Upper lobe of left lung (tissue), 6 donors: ENCODE measurements around the gene MBP. TPM values are rescaled to one million over a fixed set of nuclear protein-coding genes. Genes with fewer than 3 reads are reported as not detected.
"Not testable (repeated sequence)": the region's sequence is repeated elsewhere in the genome, so short reads cannot be mapped to it uniquely, and the experiment has no call there.

ENCODE experiments used
- ATAC-seq, 2 donors: fragments of 200-7000 bp; cut with Tn5 transposase; one replicate each; pipeline ENCODE4 v1.9.1; 2022; ENCODE audit warnings: mild to moderate bottlenecking in 2 of 2, moderate library complexity in 2 of 2; ENCODE audit not compliant: low FRiP score in 2 of 2
- DNase-seq, 2 donors: peaks; one replicate each; pipeline ENCODE4 v3.0.0-alpha.2; 2019 to 2020
- H3K27ac ChIP-seq, 4 donors: fragments of 200-600 bp; sonication (generic); one replicate each; pipeline ENCODE4 v1.5.1; 2016 to 2019
- H3K27me3 ChIP-seq, 4 donors: fragments of 200-600 bp; sonication (generic); one replicate each; pipeline ENCODE4 v1.5.1; 2017 to 2019
- H3K36me3 ChIP-seq, 4 donors: fragments of 200-600 bp; sonication (generic); one replicate each; pipeline ENCODE4 v1.5.1; 2016 to 2019
- H3K4me1 ChIP-seq, 4 donors: fragments of 200-600 bp; sonication (generic); one replicate each; pipeline ENCODE4 v1.5.1; 2018 to 2019
- H3K4me3 ChIP-seq, 4 donors: fragments of 200-600 bp; sonication (generic); one replicate each; pipeline ENCODE4 v1.5.1; 2017 to 2019; ENCODE audit warnings: mild to moderate bottlenecking in 2 of 4, moderate library complexity in 1 of 4
- H3K9me3 ChIP-seq, 4 donors: fragments of 200-600 bp; sonication (generic); one replicate each; pipeline ENCODE4 v1.5.1; 2018 to 2019
- EP300 ChIP-seq, 4 donors: sonication (generic); formaldehyde crosslinking; IDR thresholded peaks; one replicate each; pipeline ENCODE4 v1.5.1; 2017; ENCODE audit warnings: antibody characterized with exemption in 4 of 4, control low read depth in 2 of 4
- POLR2A ChIP-seq, 4 donors: fragments of 450-650 bp; IDR thresholded peaks; one replicate each; pipeline ENCODE4 v1.5.1; 2016 to 2017; ENCODE audit warnings: antibody characterized with exemption in 4 of 4, mild to moderate bottlenecking in 2 of 4
- POLR2AphosphoS5 ChIP-seq, 2 donors: sonication (generic); formaldehyde crosslinking; IDR thresholded peaks; one replicate each; pipeline ENCODE4 v1.5.1; 2017; ENCODE audit warnings: antibody characterized with exemption in 2 of 2
- WGBS, 2 donors: methylation state at CpG; one replicate each; pipeline ENCODE4 v1.1.5; 2017 to 2018; 5-methylcytosine and 5-hydroxymethylcytosine counted together
- total RNA-seq, 6 donors: library from RNA; depleted of rRNA in 4 of 6; stranded (reverse); fragments of >200 nt in 4 of 6; gene quantifications; one replicate each; pipeline versions ENCODE4 v1.1.0 to v1.2.1, GENCODE V29; 2016 to 2021
- TF ChIP-seq, protein P1 (sequence below), 6 experiments: fragments of 450-650 bp in 4 of 6; fragments of 200-600 bp in 2 of 6; sonication (generic) in 2 of 6; IDR thresholded peaks; one replicate each; pipeline ENCODE4 v1.5.1; 2016 to 2019; ENCODE audit warnings: antibody characterized with exemption in 6 of 6
- donor health status: DM: no; HTN: no; CAD: no; lungs with moderate emphysema.
- donor health status: DM: no; HTN: yes; CAD: no; lungs with severe emphysema.

The MBP gene
- total RNA-seq, 6 donors from 2014 or later: 55.5 to 87.6 (median 68.8) TPM

DNA sequence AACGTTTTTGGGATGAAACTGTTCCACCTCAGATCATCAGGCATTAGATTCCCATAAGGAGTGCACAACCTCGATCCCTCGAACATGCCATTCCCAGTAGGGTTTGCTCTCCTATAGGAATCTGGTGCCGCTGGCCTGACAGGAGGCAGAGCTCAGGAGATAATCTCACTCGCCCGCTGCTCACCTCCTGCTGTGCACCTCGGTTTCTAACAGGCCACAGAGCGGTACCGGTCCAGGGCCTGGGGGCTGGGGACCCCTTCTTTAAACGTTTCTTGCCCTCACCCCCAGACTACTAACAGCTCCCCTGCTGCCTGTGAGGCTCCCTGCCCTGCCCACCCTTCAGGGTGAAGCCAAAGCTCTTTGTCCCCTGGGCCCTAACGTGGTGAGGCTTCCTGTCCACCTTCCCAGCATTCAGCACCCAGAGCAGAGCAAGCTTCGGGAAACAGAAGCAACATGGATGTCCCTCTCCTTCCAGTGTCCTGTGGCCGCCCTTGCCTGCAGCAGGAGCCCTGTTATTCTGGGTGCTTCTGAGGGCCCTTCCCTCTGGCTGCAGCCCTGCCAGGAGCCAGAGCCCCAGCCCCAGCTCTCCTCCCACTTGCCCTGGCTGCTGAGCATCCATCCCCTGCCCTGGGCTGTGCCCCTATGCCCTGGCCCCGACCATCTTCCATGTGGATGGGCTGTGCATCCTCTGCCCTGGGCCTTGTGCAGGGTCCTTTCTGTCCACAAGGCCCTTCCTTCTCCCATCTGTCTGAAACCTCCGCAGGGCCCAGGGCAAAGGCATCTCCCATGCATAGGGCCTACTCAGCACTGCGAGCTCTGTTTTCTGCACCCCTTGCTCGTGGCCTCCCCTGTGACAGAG is 140.1 kb downstream of the MBP start:
- H3K4me1 ChIP-seq: no peaks in the 10 kb centered on the region
- 88 to 90% methylated on average over 15 to 17 of the region's 17 CpGs for WGBS, 2 donors
- ATAC-seq: no peak
- H3K4me3 ChIP-seq: no peak overlapping the region
- no peak overlapping the region for H3K27ac ChIP-seq
- TF ChIP-seq, protein P1, sequence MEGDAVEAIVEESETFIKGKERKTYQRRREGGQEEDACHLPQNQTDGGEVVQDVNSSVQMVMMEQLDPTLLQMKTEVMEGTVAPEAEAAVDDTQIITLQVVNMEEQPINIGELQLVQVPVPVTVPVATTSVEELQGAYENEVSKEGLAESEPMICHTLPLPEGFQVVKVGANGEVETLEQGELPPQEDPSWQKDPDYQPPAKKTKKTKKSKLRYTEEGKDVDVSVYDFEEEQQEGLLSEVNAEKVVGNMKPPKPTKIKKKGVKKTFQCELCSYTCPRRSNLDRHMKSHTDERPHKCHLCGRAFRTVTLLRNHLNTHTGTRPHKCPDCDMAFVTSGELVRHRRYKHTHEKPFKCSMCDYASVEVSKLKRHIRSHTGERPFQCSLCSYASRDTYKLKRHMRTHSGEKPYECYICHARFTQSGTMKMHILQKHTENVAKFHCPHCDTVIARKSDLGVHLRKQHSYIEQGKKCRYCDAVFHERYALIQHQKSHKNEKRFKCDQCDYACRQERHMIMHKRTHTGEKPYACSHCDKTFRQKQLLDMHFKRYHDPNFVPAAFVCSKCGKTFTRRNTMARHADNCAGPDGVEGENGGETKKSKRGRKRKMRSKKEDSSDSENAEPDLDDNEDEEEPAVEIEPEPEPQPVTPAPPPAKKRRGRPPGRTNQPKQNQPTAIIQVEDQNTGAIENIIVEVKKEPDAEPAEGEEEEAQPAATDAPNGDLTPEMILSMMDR (IDR thresholded peaks at IDR 0.05): no peak
- no peak for TF ChIP-seq POLR2AphosphoS5 (IDR thresholded peaks at IDR 0.05)
- no peaks in the 10 kb centered on the region for H3K36me3 ChIP-seq
- H3K27me3 ChIP-seq: no peaks in the 10 kb centered on the region
- no peaks in the 10 kb centered on the region for H3K9me3 ChIP-seq
- peak in 1 of 2 donors; percentile 8 for DNase-seq

- Histone ChIP-seq H3K9me3 (no peaks in the 10 kb centered on the region), H3K27ac (no peak overlapping the region), H3K4me3 (no peak overlapping the region), H3K27me3 (no peaks in the 10 kb centered on the region), H3K36me3 (no peaks in the 10 kb centered on the region), H3K4me1 (no peaks in the 10 kb centered on the region)
- TF ChIP-seq, protein P1 (IDR thresholded peaks at IDR 0.05): no peak
- TF ChIP-seq POLR2A (IDR thresholded peaks at IDR 0.05) (no peak), EP300 (IDR thresholded peaks at IDR 0.05) (no peak), POLR2AphosphoS5 (IDR thresholded peaks at IDR 0.05) (no peak)
- 85% methylated on average over 20 of the region's 20 CpGs for WGBS, 2 donors
- peak in 1 of 2 donors; percentile 37 for ATAC-seq
- DNase-seq: no peak
Measured at GRCh38 chr18:76991021-76991688, 141.4 kb downstream of the MBP start.

DNA sequence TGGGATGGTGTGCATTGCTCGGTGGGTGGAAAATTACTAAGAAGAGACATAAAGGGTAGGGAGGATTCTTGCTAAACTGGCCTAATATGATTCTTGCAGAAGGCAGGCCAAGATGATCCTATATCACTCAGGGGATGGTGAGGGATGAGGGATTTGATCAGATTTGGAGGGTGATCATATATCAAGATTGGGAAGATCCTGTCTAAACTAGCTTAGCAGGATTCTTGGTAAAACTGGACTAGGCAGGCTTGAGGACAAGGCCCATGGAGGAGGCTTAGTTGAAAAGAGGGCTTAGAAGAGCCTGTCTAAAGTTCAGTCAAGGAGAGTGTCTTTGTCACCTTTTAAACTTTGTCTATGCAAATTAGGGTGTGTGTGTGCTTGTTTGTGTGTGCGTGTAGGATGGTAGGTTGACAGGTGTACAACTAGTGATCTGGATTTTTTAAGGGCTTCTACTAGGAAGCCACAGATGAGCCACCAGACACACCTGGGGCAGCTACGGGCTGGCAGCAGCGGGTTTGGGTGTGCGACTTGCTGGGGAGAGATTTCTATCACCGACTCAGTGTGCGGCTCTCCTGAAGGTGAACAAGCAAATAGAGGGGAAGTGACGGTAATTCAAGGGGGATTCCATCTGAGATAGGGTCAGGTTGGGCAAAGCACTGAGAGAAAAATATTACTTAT is 142.1 kb downstream of the MBP start:
- not testable (repeated sequence) for H3K4me3 ChIP-seq, H3K27ac ChIP-seq, H3K27me3 ChIP-seq, H3K4me1 ChIP-seq, DNase-seq, ATAC-seq, H3K36me3 ChIP-seq, H3K9me3 ChIP-seq
- 74 to 89% methylated on average over 8 of the region's 8 CpGs for WGBS, 2 donors

DNA sequence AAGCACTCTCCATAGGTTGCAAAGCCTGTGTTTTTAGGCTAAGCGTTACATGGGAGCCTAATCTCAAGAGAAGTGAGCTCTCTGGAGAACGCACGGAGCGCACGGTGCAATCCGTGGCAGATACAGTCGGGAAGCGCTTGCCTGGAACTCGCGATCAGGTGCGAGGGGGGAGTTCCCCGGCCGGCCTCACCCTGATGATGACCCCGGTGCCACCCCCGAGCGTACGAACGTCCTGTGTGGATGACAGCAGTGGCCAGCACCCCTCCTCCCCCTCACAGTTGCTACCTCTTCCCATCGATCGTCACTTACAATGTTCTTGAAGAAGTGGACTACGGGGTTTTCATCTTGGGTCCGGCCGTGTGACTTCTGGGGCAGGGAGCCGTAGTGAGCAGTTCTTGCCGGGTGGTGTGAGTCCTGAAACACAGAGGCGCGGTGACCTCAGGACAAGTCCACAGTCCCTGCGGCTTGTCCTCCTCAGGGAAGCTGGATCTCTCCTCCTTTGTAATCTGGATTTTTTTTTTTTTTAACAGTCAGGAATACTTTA is 142.9 kb downstream of the MBP start:
- Histone ChIP-seq H3K27ac (no peak overlapping the region), H3K36me3 (no peaks in the 10 kb centered on the region), H3K9me3 (no peaks in the 10 kb centered on the region), H3K27me3 (no peaks in the 10 kb centered on the region), H3K4me1 (no peaks in the 10 kb centered on the region), H3K4me3 (no peak overlapping the region)
- ATAC-seq (no peak), DNase-seq (no peak)
- TF ChIP-seq POLR2AphosphoS5 (IDR thresholded peaks at IDR 0.05): no peak
- WGBS, 2 donors: 95 to 96% methylated on average over 28 of the region's 28 CpGs

- TF ChIP-seq EP300 (IDR thresholded peaks at IDR 0.05): no peak
- TF ChIP-seq, protein P1 (IDR thresholded peaks at IDR 0.05): no peak
- no peak for TF ChIP-seq POLR2AphosphoS5 (IDR thresholded peaks at IDR 0.05)
- no peak for TF ChIP-seq POLR2A (IDR thresholded peaks at IDR 0.05)
- Histone ChIP-seq H3K4me3 (no peak overlapping the region), H3K27ac (peak overlapping the region in 1 of 4 donors; percentile 69), H3K36me3 (no peaks in the 10 kb centered on the region), H3K27me3 (no peaks in the 10 kb centered on the region), H3K9me3 (no peaks in the 10 kb centered on the region), H3K4me1 (no peaks in the 10 kb centered on the region)
- WGBS, 2 donors: 94% methylated on average over 25 to 29 of the region's 29 CpGs
- DNase-seq (no peak), ATAC-seq (no peak)
Measured at GRCh38 chr18:76988827-76989646, 143.5 kb downstream of the MBP start.
